KMS-11 (cell line): ENCODE measurements around the gene DLGAP1.
"Not testable (repeated sequence)": the region's sequence is repeated elsewhere in the genome, so short reads cannot be mapped to it uniquely, and the experiment has no call there.

Experiments
- H2AFZ ChIP-seq: fragments of 200-600 bp; sonication (generic); 2 replicates; pipeline ENCODE4 v1.6.1; 2016; ENCODE audit warnings: antibody characterized with exemption, mixed run types, low read depth
- H3K27ac ChIP-seq: fragments of 200-600 bp; sonication (generic); 2 replicates; pipeline ENCODE4 v1.6.1; 2016; ENCODE audit warnings: mild to moderate bottlenecking, mixed run types
- H3K27me3 ChIP-seq: fragments of 200-600 bp; sonication (generic); 2 replicates; pipeline ENCODE4 v1.6.1; 2017; ENCODE audit warnings: mild to moderate bottlenecking, low read depth, mixed run types, moderate library complexity; ENCODE audit not compliant: insufficient read depth
- H3K36me3 ChIP-seq: fragments of 200-600 bp; sonication (generic); 2 replicates; pipeline ENCODE4 v1.6.1; 2017; ENCODE audit warnings: mild to moderate bottlenecking, mixed run types; ENCODE audit not compliant: insufficient read depth
- H3K4me1 ChIP-seq: fragments of 200-600 bp; sonication (generic); 2 replicates; pipeline ENCODE4 v1.6.1; 2016; ENCODE audit warnings: mild to moderate bottlenecking, low read depth, mixed run types; ENCODE audit not compliant: poor library complexity, severe bottlenecking
- H3K4me2 ChIP-seq: fragments of 200-600 bp; sonication (generic); 2 replicates; pipeline ENCODE4 v1.7.0; 2016; ENCODE audit warnings: mild to moderate bottlenecking, mixed run types
- H3K4me3 ChIP-seq: fragments of 200-600 bp; sonication (generic); IDR thresholded peaks from 2 replicates; pipeline ENCODE4 v1.6.1; 2017; ENCODE audit warnings: low read depth, low read length, mixed read lengths; ENCODE audit not compliant: insufficient read depth
- H3K79me2 ChIP-seq: fragments of 200-600 bp; sonication (generic); 2 replicates; pipeline ENCODE4 v1.6.1; 2016; ENCODE audit warnings: low read depth, mixed run types; ENCODE audit not compliant: insufficient read depth
- H3K9ac ChIP-seq: fragments of 200-600 bp; sonication (generic); 2 replicates; pipeline ENCODE4 v1.6.1; 2016; ENCODE audit warnings: mild to moderate bottlenecking, mixed run types
- H4K20me1 ChIP-seq: fragments of 200-600 bp; sonication (generic); 2 replicates; pipeline ENCODE4 v1.6.1; 2016; ENCODE audit warnings: mild to moderate bottlenecking, mixed run types; ENCODE audit not compliant: insufficient read depth
- TF ChIP-seq, protein P1 (sequence below): fragments of 200-600 bp; sonication (generic); conservative IDR thresholded peaks from 2 replicates; pipeline ENCODE4 v1.6.1; 2017; ENCODE audit warnings: low read depth, mild to moderate bottlenecking, antibody characterized with exemption, low read length, moderate library complexity, mixed read lengths

Gene DLGAP1

DNA sequence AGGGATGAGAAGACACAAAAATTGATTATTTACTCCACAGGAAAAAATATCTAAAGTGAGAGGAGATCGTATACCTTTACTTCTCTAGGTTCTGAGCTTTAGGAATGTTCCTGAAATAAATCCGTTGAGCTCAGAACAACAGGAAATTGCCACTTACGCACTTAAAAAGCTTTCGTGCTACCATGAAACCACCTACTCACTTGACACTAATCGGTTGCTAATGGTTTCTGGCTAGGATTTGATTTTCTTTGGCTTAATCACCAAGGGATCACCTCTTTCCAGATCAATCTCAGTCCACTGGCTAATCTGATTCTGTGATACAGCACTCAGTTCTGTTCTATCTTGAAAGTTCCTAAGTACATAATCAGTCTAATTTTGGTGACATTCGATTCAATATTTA, 419.6 kb downstream of the DLGAP1 start:
- H3K4me2 ChIP-seq: no peak overlapping the region
- H3K79me2 ChIP-seq: no peaks in the 10 kb centered on the region
- no peak overlapping the region for H3K9ac ChIP-seq
- H3K27me3 ChIP-seq: no peaks in the 10 kb centered on the region
- no peaks in the 10 kb centered on the region for H3K36me3 ChIP-seq
- H3K4me3 ChIP-seq: no peak overlapping the region
- H3K27ac ChIP-seq: no peak overlapping the region
- H3K4me1 ChIP-seq: no peaks in the 10 kb centered on the region
- H4K20me1 ChIP-seq: no peaks in the 10 kb centered on the region
- no peak overlapping the region for H2AFZ ChIP-seq
- TF ChIP-seq, protein P1, sequence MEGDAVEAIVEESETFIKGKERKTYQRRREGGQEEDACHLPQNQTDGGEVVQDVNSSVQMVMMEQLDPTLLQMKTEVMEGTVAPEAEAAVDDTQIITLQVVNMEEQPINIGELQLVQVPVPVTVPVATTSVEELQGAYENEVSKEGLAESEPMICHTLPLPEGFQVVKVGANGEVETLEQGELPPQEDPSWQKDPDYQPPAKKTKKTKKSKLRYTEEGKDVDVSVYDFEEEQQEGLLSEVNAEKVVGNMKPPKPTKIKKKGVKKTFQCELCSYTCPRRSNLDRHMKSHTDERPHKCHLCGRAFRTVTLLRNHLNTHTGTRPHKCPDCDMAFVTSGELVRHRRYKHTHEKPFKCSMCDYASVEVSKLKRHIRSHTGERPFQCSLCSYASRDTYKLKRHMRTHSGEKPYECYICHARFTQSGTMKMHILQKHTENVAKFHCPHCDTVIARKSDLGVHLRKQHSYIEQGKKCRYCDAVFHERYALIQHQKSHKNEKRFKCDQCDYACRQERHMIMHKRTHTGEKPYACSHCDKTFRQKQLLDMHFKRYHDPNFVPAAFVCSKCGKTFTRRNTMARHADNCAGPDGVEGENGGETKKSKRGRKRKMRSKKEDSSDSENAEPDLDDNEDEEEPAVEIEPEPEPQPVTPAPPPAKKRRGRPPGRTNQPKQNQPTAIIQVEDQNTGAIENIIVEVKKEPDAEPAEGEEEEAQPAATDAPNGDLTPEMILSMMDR: no peak

DNA sequence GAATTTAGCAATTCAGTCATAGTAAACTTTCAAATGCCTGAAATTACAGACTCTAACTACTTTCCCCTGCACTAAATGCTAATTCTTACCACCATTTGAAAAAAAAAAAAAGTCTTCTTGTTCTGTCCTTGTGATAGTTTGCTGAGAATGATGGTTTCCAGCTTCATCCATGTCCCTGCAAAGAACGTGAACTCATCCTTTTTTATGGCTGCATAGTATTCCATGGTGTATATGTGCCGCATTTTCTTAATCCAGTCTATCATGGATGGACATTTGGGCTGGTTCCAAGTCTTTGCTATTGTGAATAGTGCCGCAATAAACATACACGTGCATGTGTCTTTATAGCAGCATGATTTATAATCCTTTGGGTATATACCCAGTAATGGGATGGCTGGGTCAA, 420.3 kb downstream of the DLGAP1 start:
- not testable (repeated sequence) for H2AFZ ChIP-seq, H3K4me3 ChIP-seq, H4K20me1 ChIP-seq, H3K27ac ChIP-seq, H3K9ac ChIP-seq, H3K4me2 ChIP-seq, H3K79me2 ChIP-seq, H3K4me1 ChIP-seq, H3K36me3 ChIP-seq, H3K27me3 ChIP-seq

DNA sequence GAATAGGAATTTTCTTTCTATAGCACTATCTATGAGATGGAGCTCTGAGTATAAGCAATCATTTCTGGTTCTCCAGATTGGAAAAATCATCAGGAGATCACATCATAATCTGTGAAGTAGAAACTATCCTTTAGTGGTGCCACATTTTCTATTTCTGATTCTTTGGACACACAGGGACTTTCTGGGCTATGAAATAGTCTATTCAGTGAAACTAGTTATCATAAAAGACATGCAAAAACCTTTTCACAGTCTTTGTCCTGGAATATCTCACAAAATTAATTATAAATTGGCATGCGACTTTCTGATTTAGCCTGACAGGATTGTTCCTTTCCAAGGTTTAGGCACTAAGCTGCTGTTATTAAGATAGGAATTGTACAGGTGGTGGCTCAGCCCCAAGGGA, 428.6 kb downstream of the DLGAP1 start:
- Histone ChIP-seq H3K27ac (no peak overlapping the region), H3K36me3 (no peaks in the 10 kb centered on the region), H3K4me3 (no peak overlapping the region), H3K27me3 (no peaks in the 10 kb centered on the region), H3K9ac (no peak overlapping the region), H2AFZ (no peak overlapping the region), H3K4me2 (no peak overlapping the region), H3K79me2 (no peaks in the 10 kb centered on the region), H4K20me1 (no peaks in the 10 kb centered on the region), H3K4me1 (no peaks in the 10 kb centered on the region)
- TF ChIP-seq, protein P1: no peak

DNA sequence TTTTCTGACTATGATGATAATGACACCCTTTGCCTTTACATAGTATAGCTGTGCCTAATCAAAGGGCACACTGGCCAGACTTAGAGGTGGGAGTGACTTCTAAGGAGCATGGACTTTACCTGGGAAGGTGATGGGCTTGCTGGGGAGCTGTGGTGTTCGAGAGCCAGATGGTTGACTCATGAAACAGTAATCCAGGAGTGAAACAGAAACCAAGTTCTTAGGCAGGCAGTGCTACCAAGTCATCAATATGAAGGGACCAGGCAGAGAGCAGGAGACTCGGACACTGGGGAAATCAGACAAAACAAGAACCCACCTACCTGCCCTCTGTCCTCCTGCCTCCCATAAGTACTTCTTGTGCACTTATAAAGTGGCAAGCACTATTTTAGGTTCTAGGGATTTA, 430.4 kb downstream of the DLGAP1 start:
- H2AFZ ChIP-seq: no peak overlapping the region
- TF ChIP-seq, protein P1: no peak

DNA sequence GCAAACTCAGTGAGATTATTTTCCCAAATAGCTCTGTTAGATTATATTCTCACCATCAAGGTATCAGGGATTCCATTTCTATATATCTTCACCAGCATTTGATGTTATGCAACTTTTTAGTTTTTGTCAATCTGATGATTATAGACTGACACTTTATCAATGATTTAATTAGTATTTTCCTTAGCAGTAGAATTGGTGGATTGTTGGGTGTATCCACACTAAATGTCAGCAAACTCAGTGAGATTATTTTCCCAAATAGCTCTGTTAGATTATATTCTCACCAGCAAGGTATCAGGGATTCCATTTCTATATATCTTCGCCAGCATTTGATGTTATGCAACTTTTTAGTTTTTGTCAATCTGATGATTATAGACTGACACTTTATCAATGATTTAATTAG, 432.4 kb downstream of the DLGAP1 start:
- H3K9ac ChIP-seq, H3K4me2 ChIP-seq, H3K79me2 ChIP-seq, H4K20me1 ChIP-seq, H3K4me3 ChIP-seq, H3K4me1 ChIP-seq, H2AFZ ChIP-seq, H3K27me3 ChIP-seq, H3K27ac ChIP-seq, H3K36me3 ChIP-seq: not testable (repeated sequence)

More for the DNA sequence above, 430.4 kb downstream of the DLGAP1 start:
- H3K4me1 ChIP-seq: no peaks in the 10 kb centered on the region
- no peak overlapping the region for H3K4me2 ChIP-seq
- H3K79me2 ChIP-seq: no peaks in the 10 kb centered on the region
- no peak overlapping the region for H3K9ac ChIP-seq
- H4K20me1 ChIP-seq: no peaks in the 10 kb centered on the region
- no peaks in the 10 kb centered on the region for H3K36me3 ChIP-seq
- H3K27ac ChIP-seq: no peak overlapping the region
- H3K4me3 ChIP-seq: no peak overlapping the region
- no peaks in the 10 kb centered on the region for H3K27me3 ChIP-seq

DNA sequence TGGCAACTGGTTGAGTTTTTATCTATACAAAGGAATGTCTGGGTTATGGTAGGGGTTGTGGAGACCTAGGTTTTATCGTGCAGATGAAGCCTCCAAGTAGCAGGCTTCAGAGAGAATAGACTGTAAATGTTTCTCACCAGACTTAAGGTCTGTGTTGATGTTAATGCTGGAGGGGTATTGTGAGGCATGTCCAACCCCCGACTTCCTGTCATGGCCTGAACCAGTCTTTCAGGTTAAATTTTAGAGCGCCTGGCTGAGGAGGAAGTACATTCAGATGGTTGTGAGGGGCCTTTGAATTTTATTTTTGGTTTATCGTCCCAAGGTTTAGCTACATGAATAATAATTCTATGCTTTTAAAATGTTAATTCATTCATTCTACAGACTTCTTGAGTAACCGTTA, 435.1 kb downstream of the DLGAP1 start:
- no peaks in the 10 kb centered on the region for H3K79me2 ChIP-seq
- no peaks in the 10 kb centered on the region for H3K4me1 ChIP-seq
- no peak overlapping the region for H3K4me3 ChIP-seq
- H3K27me3 ChIP-seq: no peaks in the 10 kb centered on the region
- TF ChIP-seq, protein P1: no peak
- no peaks in the 10 kb centered on the region for H3K36me3 ChIP-seq
- no peak overlapping the region for H3K27ac ChIP-seq
- H4K20me1 ChIP-seq: no peaks in the 10 kb centered on the region
- H3K4me2 ChIP-seq: no peak overlapping the region
- no peak overlapping the region for H3K9ac ChIP-seq
- H2AFZ ChIP-seq: no peak overlapping the region
